ENCODE data around the gene TSPYL1.

DNA sequence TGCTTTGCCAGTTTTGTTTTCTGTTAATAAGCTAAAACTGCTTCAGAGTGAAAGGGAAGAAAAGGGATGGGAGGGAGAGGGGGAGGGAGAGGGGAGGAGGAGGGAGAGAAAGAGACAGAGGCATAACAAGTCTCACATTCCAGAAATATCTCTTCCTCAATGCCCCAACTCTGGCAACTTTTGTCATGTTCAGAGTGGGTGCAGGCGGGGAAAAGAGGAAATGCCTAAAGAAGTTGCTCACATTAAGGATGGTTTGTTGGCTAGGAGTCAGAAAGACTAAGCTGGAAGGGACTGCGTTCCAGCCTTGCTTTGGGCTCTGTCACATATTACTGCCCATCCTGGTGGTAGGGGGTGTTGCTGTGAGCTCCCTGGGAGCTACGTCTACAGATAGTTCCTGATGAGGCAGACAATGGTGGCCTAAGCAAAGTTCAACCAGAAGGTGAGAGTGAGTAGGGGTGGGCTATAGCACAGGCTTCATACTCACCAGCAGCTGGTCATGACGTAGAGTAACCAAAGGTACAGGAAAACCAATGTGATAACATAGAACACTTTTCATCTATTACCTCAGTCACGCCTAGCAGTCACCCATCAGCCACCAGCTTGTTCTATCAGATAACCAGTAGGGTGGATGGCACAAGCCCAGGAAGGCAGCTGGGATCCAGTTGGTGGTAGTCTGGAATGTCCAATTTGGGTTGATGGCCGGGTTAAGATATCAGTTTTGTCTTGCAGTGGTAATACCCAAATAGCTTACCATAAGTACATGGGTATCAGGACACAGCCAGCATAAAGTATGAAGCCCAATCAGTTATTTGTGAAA is 28.0 kb downstream of the TSPYL1 start:
- TF ChIP-seq, protein P1, sequence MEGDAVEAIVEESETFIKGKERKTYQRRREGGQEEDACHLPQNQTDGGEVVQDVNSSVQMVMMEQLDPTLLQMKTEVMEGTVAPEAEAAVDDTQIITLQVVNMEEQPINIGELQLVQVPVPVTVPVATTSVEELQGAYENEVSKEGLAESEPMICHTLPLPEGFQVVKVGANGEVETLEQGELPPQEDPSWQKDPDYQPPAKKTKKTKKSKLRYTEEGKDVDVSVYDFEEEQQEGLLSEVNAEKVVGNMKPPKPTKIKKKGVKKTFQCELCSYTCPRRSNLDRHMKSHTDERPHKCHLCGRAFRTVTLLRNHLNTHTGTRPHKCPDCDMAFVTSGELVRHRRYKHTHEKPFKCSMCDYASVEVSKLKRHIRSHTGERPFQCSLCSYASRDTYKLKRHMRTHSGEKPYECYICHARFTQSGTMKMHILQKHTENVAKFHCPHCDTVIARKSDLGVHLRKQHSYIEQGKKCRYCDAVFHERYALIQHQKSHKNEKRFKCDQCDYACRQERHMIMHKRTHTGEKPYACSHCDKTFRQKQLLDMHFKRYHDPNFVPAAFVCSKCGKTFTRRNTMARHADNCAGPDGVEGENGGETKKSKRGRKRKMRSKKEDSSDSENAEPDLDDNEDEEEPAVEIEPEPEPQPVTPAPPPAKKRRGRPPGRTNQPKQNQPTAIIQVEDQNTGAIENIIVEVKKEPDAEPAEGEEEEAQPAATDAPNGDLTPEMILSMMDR (conservative IDR thresholded peaks at IDR 0.05; ENCODE audit: low read length), result no peak
- no peak for TF ChIP-seq EZH2phosphoT487 (IDR thresholded peaks at IDR 0.05; ENCODE audit: borderline replicate concordance)

Data from Loucy (cell line).